ENCODE results near the gene CELA3A.

GRCh38 chr1:21961799-21962198, 39.7 kb upstream of the CELA3A start:
- no peak for TF ChIP-seq CTCF (IDR thresholded peaks at IDR 0.05)
- no peak for TF ChIP-seq POLR2A (IDR thresholded peaks at IDR 0.05)
